ENCODE results near the gene AGPAT4. TPM values are rescaled to one million over a fixed set of nuclear protein-coding genes. Genes with fewer than 3 reads are reported as not detected.

Gene AGPAT4
- total RNA-seq, 2 donors from 2014 or later, result 17.0 to 23.8 TPM

- no peaks in the 10 kb centered on the region for H3K4me1 ChIP-seq (ENCODE audit: control insufficient read depth in 1 of 2, low read depth in 2 of 2)
- no peak for DNase-seq (ENCODE audit: low spot score)
- H3K36me3 ChIP-seq, result peaks cover 27% of the 10 kb centered on the region
- H3K9me3 ChIP-seq, result no peaks in the 10 kb centered on the region
- no peaks in the 10 kb centered on the region for H3K27me3 ChIP-seq (replicated peaks; ENCODE audit: insufficient read depth)
- ATAC-seq (ENCODE audit: insufficient number of reproducible peaks, low FRiP score, low read depth), result no peak
- no peak for TF ChIP-seq CTCF (IDR thresholded peaks at IDR 0.05)
- H3K4me3 ChIP-seq, result no peak overlapping the region
- H3K27ac ChIP-seq, result no peak overlapping the region
Measured at GRCh38 chr6:161116554-161116953, 157.3 kb downstream of the AGPAT4 start.

GRCh38 chr6:161115468-161115867 lies 158.4 kb downstream of the AGPAT4 start:
- Histone ChIP-seq H3K9me3 (no peaks in the 10 kb centered on the region), H3K27me3 (replicated peaks; ENCODE audit: insufficient read depth) (no peaks in the 10 kb centered on the region), H3K27ac (no peak overlapping the region), H3K4me3 (no peak overlapping the region), H3K4me1 (ENCODE audit: control insufficient read depth in 1 of 2, low read depth in 2 of 2) (no peaks in the 10 kb centered on the region), H3K36me3 (peaks cover 37% of the 10 kb centered on the region)
- TF ChIP-seq CTCF (IDR thresholded peaks at IDR 0.05), result no peak
- ATAC-seq (ENCODE audit: insufficient number of reproducible peaks, low FRiP score, low read depth) (no peak), DNase-seq (ENCODE audit: low spot score) (no peak)

- Histone ChIP-seq H3K4me3 (no peak overlapping the region), H3K9me3 (no peaks in the 10 kb centered on the region), H3K4me1 (ENCODE audit: control insufficient read depth in 1 of 2, low read depth in 2 of 2) (peaks cover 0 to 3% of the 10 kb centered on the region in 2 donors), H3K27me3 (replicated peaks; ENCODE audit: insufficient read depth) (no peaks in the 10 kb centered on the region), H3K27ac (no peak overlapping the region), H3K36me3 (peaks cover 56% of the 10 kb centered on the region)
- no peak for DNase-seq (ENCODE audit: low spot score)
- TF ChIP-seq CTCF (IDR thresholded peaks at IDR 0.05), result no peak
- no peak for ATAC-seq (ENCODE audit: insufficient number of reproducible peaks, low FRiP score, low read depth)
Measured at GRCh38 chr6:161111261-161111660, 162.6 kb downstream of the AGPAT4 start.

- no peak overlapping the region for H3K27ac ChIP-seq
- peaks cover 56% of the 10 kb centered on the region for H3K36me3 ChIP-seq
- ATAC-seq (ENCODE audit: insufficient number of reproducible peaks, low FRiP score, low read depth) (no peak), DNase-seq (ENCODE audit: low spot score) (no peak)
- H3K27me3 ChIP-seq (replicated peaks; ENCODE audit: insufficient read depth), result no peaks in the 10 kb centered on the region
- H3K4me3 ChIP-seq, result no peak overlapping the region
- no peaks in the 10 kb centered on the region for H3K9me3 ChIP-seq
- TF ChIP-seq CTCF (IDR thresholded peaks at IDR 0.05), result no peak
- peaks cover 0 to 8% of the 10 kb centered on the region in 2 donors for H3K4me1 ChIP-seq (ENCODE audit: control insufficient read depth in 1 of 2, low read depth in 2 of 2)
Measured at GRCh38 chr6:161110028-161110779, 163.7 kb downstream of the AGPAT4 start.

GRCh38 chr6:161109366-161109765 lies 164.5 kb downstream of the AGPAT4 start:
- no peak for TF ChIP-seq CTCF (IDR thresholded peaks at IDR 0.05)
- ATAC-seq (ENCODE audit: insufficient number of reproducible peaks, low FRiP score, low read depth) (no peak), DNase-seq (ENCODE audit: low spot score) (no peak)

More at GRCh38 chr6:161109366-161109765, 164.5 kb downstream of the AGPAT4 start:
- Histone ChIP-seq H3K27ac (no peak overlapping the region), H3K27me3 (replicated peaks; ENCODE audit: insufficient read depth) (no peaks in the 10 kb centered on the region), H3K9me3 (no peaks in the 10 kb centered on the region), H3K36me3 (peaks cover 54% of the 10 kb centered on the region), H3K4me1 (ENCODE audit: control insufficient read depth in 1 of 2, low read depth in 2 of 2) (peaks cover 0 to 8% of the 10 kb centered on the region in 2 donors), H3K4me3 (no peak overlapping the region)

Data from thoracic aorta (tissue), 2 donors.